NB4 (cell line): ENCODE results near the gene ATXN2.

Source experiments
- MYC ChIP-seq: IDR thresholded peaks from 2 replicates; pipeline ENCODE4 v1.6.1; 2011; ENCODE audit warnings: low read depth, low read length
- POLR2A ChIP-seq: IDR thresholded peaks from 2 replicates; pipeline ENCODE4 v1.6.1; 2011; ENCODE audit warnings: mild to moderate bottlenecking; ENCODE audit not compliant: insufficient read length; ENCODE audit errors: extremely low read depth
- TF ChIP-seq, protein P1 (sequence below): IDR thresholded peaks from one replicate; pipeline ENCODE4 v1.5.1; 2012; ENCODE audit warnings: low read depth, low read length
- TF ChIP-seq, protein P2 (sequence below): IDR thresholded peaks from 2 replicates; pipeline ENCODE4 v1.6.1; 2011; ENCODE audit warnings: low read depth, low read length

GRCh38 chr12:111417290-111417689, 181.8 kb downstream of the ATXN2 start:
- TF ChIP-seq, protein P1, sequence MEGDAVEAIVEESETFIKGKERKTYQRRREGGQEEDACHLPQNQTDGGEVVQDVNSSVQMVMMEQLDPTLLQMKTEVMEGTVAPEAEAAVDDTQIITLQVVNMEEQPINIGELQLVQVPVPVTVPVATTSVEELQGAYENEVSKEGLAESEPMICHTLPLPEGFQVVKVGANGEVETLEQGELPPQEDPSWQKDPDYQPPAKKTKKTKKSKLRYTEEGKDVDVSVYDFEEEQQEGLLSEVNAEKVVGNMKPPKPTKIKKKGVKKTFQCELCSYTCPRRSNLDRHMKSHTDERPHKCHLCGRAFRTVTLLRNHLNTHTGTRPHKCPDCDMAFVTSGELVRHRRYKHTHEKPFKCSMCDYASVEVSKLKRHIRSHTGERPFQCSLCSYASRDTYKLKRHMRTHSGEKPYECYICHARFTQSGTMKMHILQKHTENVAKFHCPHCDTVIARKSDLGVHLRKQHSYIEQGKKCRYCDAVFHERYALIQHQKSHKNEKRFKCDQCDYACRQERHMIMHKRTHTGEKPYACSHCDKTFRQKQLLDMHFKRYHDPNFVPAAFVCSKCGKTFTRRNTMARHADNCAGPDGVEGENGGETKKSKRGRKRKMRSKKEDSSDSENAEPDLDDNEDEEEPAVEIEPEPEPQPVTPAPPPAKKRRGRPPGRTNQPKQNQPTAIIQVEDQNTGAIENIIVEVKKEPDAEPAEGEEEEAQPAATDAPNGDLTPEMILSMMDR, result no peak
- TF ChIP-seq, protein P2, sequence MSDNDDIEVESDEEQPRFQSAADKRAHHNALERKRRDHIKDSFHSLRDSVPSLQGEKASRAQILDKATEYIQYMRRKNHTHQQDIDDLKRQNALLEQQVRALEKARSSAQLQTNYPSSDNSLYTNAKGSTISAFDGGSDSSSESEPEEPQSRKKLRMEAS, result no peak
- TF ChIP-seq POLR2A (no peak), MYC (no peak)
